DOHH2 (cell line): Measurements from ENCODE around the gene CAB39L.

Experiments used
- EZH2phosphoT487 ChIP-seq: fragments of 200-600 bp; sonication (generic); IDR thresholded peaks from 2 replicates; pipeline ENCODE4 v1.6.1; 2017; ENCODE audit warnings: borderline replicate concordance, mild to moderate bottlenecking, antibody characterized with exemption, low read length, moderate library complexity, mixed read lengths
- TF ChIP-seq, protein P1 (sequence below): fragments of 200-600 bp; sonication (generic); IDR thresholded peaks from one replicate; pipeline ENCODE4 v1.5.1; 2014; ENCODE audit warnings: antibody characterized with exemption, mild to moderate bottlenecking, low read depth, low read length; ENCODE audit not compliant: poor library complexity, severe bottlenecking

DNA sequence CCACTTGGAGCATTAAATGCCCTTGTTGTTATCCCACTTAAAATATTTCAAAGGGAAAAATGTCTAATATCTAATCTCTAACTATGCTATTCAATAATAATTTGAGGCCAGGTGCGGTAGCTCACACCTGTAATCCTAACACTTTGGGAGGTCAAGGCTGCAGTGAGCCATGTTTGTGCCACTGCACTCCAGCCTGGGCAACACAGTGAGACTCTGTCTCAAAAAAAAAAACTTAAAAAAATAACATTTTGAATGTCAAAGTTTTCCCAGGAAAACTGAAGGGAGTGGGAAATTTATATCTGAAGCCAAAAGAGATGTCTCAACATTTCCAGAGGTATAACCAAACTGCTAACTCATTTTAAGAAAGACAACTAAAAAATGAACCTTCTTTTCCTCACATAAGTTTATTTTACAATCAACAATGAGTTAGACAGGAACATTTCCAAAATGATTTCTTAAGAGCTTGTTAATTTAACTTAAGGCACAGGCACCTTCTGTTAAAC, 47.9 kb downstream of the CAB39L start:
- TF ChIP-seq, protein P1, sequence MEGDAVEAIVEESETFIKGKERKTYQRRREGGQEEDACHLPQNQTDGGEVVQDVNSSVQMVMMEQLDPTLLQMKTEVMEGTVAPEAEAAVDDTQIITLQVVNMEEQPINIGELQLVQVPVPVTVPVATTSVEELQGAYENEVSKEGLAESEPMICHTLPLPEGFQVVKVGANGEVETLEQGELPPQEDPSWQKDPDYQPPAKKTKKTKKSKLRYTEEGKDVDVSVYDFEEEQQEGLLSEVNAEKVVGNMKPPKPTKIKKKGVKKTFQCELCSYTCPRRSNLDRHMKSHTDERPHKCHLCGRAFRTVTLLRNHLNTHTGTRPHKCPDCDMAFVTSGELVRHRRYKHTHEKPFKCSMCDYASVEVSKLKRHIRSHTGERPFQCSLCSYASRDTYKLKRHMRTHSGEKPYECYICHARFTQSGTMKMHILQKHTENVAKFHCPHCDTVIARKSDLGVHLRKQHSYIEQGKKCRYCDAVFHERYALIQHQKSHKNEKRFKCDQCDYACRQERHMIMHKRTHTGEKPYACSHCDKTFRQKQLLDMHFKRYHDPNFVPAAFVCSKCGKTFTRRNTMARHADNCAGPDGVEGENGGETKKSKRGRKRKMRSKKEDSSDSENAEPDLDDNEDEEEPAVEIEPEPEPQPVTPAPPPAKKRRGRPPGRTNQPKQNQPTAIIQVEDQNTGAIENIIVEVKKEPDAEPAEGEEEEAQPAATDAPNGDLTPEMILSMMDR = no peak
- no peak for TF ChIP-seq EZH2phosphoT487
